DOHH2 (cell line): ENCODE results near the gene OSBPL8.
"Not testable (repeated sequence)": the region's sequence is repeated elsewhere in the genome, so short reads cannot be mapped to it uniquely, and the experiment has no call there.

Experiments used
- H3F3A ChIP-seq: fragments of 200-600 bp; sonication (generic), shearing (Covaris generic); 2 replicates; pipeline ENCODE4 v1.6.0; 2016; ENCODE audit warnings: antibody characterized with exemption, mild to moderate bottlenecking; ENCODE audit not compliant: control insufficient read depth, insufficient read depth
- H3K27ac ChIP-seq: fragments of 200-600 bp; sonication (generic); 2 replicates; pipeline ENCODE4 v1.5.1; 2014; ENCODE audit warnings: low read depth, mild to moderate bottlenecking, low read length, moderate library complexity
- H3K27me3 ChIP-seq: fragments of 200-600 bp; sonication (generic); 2 replicates; pipeline ENCODE4 v1.6.1; 2014; ENCODE audit warnings: mild to moderate bottlenecking, low read length, mixed read lengths; ENCODE audit not compliant: control insufficient read depth
- H3K36me3 ChIP-seq: fragments of 200-600 bp; sonication (generic); 2 replicates; pipeline ENCODE4 v1.6.1; 2014; ENCODE audit warnings: mild to moderate bottlenecking, low read length, moderate library complexity, mixed read lengths; ENCODE audit not compliant: control insufficient read depth
- H3K4me1 ChIP-seq: fragments of 200-600 bp; sonication (generic); 2 replicates; pipeline ENCODE4 v1.6.1; 2014; ENCODE audit warnings: mild to moderate bottlenecking, low read length, mixed read lengths; ENCODE audit not compliant: control insufficient read depth
- H3K4me2 ChIP-seq: fragments of 200-600 bp; sonication (generic); 2 replicates; pipeline ENCODE4 v1.6.0; 2014; ENCODE audit warnings: mild to moderate bottlenecking, low read length, moderate library complexity
- H3K4me3 ChIP-seq: fragments of 200-600 bp; sonication (generic); 2 replicates; pipeline ENCODE4 v1.5.1; 2014; ENCODE audit warnings: mild to moderate bottlenecking, low read length, mixed read lengths
- H3K79me2 ChIP-seq: fragments of 200-600 bp; sonication (generic); 2 replicates; pipeline ENCODE4 v1.6.1; 2014; ENCODE audit warnings: mild to moderate bottlenecking, low read length, mixed read lengths; ENCODE audit not compliant: control insufficient read depth
- H3K9me2 ChIP-seq: fragments of 200-600 bp; sonication (generic); replicated peaks from 2 replicates; pipeline ENCODE4 v1.6.1; 2014; ENCODE audit warnings: mild to moderate bottlenecking, low read length, mixed read lengths; ENCODE audit not compliant: control insufficient read depth
- H3K9me3 ChIP-seq: fragments of 200-600 bp; sonication (generic); 2 replicates; pipeline ENCODE4 v1.6.1; 2014; ENCODE audit warnings: antibody characterized with exemption, low read length, mixed read lengths; ENCODE audit not compliant: control insufficient read depth, insufficient read depth
- H4K20me1 ChIP-seq: fragments of 200-600 bp; sonication (generic); 2 replicates; pipeline ENCODE4 v1.6.0; 2014; ENCODE audit warnings: low read depth, mild to moderate bottlenecking, antibody characterized with exemption, low read length, moderate library complexity; ENCODE audit not compliant: control insufficient read depth, insufficient read depth
- CTCF ChIP-seq: fragments of 200-600 bp; sonication (generic); IDR thresholded peaks from one replicate; pipeline ENCODE4 v1.5.1; 2014; ENCODE audit warnings: antibody characterized with exemption, mild to moderate bottlenecking, low read depth, low read length; ENCODE audit not compliant: poor library complexity, severe bottlenecking
- EZH2phosphoT487 ChIP-seq: fragments of 200-600 bp; sonication (generic); IDR thresholded peaks from 2 replicates; pipeline ENCODE4 v1.6.1; 2017; ENCODE audit warnings: borderline replicate concordance, mild to moderate bottlenecking, antibody characterized with exemption, low read length, moderate library complexity, mixed read lengths

Gene OSBPL8

DNA sequence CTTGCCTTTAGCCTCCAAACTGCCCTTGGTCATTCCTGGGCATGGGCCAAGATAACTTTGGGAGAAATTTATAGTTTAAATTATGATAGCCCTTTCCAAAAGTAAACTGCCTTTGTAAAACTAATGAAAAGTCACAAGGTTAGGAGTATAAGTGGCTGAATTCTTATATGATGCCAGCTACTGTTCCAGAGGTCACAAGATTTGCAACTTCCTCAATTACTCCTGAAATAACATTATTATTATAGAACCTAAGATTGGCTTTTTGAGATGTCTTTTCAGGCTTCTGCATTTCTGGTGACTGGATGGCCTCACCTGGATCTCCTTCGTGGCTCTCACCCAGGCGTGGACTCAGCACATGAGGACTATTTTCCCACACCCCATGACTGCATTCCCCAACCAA lies 55.0 kb downstream of the OSBPL8 start:
- Histone ChIP-seq H3K4me1 (no peaks in the 10 kb centered on the region), H3K79me2 (peaks cover 7% of the 10 kb centered on the region; the same call in 1 of the 2 replicates), H3K9me3 (no peaks in the 10 kb centered on the region), H3K27ac (no peak overlapping the region), H3K4me2 (no peak overlapping the region), H3K27me3 (no peaks in the 10 kb centered on the region), H3K4me3 (no peak overlapping the region), H3F3A (no peaks in the 10 kb centered on the region), H4K20me1 (no peaks in the 10 kb centered on the region), H3K9me2 (no peaks in the 10 kb centered on the region), H3K36me3 (no peaks in the 10 kb centered on the region)
- TF ChIP-seq EZH2phosphoT487 (no peak), CTCF (no peak)

DNA sequence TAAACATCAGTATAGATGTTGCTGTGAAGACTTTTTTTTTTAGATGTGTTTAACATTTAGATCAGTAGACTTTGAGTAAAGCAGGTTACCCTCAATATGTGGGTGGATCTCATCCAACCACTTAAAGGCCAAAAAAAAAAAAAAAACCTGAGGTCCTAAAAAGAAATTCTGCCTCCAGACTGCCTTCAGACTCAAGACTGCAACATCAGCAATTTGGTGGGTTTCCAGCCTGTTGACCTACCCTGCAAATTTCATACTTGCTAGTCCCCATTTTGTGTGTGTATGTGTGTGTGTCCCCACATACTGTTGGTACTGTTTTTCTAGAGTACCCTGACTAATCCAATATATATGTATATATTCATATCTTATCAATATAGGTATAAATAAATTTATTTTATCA lies 55.6 kb downstream of the OSBPL8 start:
- H3K27ac ChIP-seq: no peak overlapping the region
- H3K79me2 ChIP-seq: peaks cover 6% of the 10 kb centered on the region; the same call in 1 of the 2 replicates
- no peaks in the 10 kb centered on the region for H3K4me1 ChIP-seq
- no peaks in the 10 kb centered on the region for H3K36me3 ChIP-seq
- no peaks in the 10 kb centered on the region for H3K27me3 ChIP-seq
- H3K9me3 ChIP-seq: no peaks in the 10 kb centered on the region
- H3K9me2 ChIP-seq: no peaks in the 10 kb centered on the region
- no peaks in the 10 kb centered on the region for H4K20me1 ChIP-seq
- no peaks in the 10 kb centered on the region for H3F3A ChIP-seq
- no peak overlapping the region for H3K4me2 ChIP-seq
- TF ChIP-seq CTCF: no peak
- no peak for TF ChIP-seq EZH2phosphoT487
- no peak overlapping the region for H3K4me3 ChIP-seq

DNA sequence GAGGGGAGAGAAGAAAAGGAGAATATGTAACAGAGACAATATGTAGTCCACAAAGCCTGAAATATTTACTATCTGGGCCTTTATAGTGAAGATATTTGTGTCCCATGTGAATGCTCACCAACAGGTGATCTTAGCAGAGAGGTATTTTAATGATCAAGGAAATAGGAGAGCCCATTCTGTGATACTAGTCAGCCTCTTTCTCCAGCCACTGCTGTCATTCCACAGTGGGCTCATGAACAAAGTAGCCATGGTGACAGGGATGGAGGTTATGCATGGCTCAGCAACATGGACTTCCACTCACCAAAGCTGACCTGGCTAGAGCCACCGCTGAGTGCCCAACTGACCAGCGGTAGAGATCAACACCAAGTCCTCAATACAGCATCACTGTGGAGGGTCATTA lies 58.2 kb downstream of the OSBPL8 start:
- H3K9me2 ChIP-seq: no peaks in the 10 kb centered on the region
- H3K27ac ChIP-seq: no peak overlapping the region
- no peaks in the 10 kb centered on the region for H3K4me1 ChIP-seq
- H3K27me3 ChIP-seq: no peaks in the 10 kb centered on the region
- H4K20me1 ChIP-seq: no peaks in the 10 kb centered on the region
- no peaks in the 10 kb centered on the region for H3K9me3 ChIP-seq
- H3K4me3 ChIP-seq: no peak overlapping the region
- no peaks in the 10 kb centered on the region for H3F3A ChIP-seq
- peaks cover 6% of the 10 kb centered on the region; the same call in 1 of the 2 replicates for H3K79me2 ChIP-seq
- H3K4me2 ChIP-seq: no peak overlapping the region
- no peaks in the 10 kb centered on the region for H3K36me3 ChIP-seq
- TF ChIP-seq CTCF (no peak), EZH2phosphoT487 (no peak)

GRCh38 chr12:76499136-76499535 lies 60.4 kb downstream of the OSBPL8 start:
- not testable (repeated sequence) for H3K4me2 ChIP-seq, H3K4me1 ChIP-seq, H3F3A ChIP-seq, H3K79me2 ChIP-seq, H3K9me3 ChIP-seq, H4K20me1 ChIP-seq, H3K27me3 ChIP-seq, H3K4me3 ChIP-seq, H3K9me2 ChIP-seq, H3K27ac ChIP-seq, H3K36me3 ChIP-seq
